ENCODE measurements around the gene CDC42EP5.
A peak's percentile ranks its signal among the peaks of the same experiment; 100 is the strongest.
"Not testable (repeated sequence)": the region's sequence is repeated elsewhere in the genome, so short reads cannot be mapped to it uniquely, and the experiment has no call there.

Gene CDC42EP5

GRCh38 chr19:54473071-54473891 is at the start of gene CDC42EP5:
Gene CDC42EP5 (minus strand): TSS chr19:54473296. CDS start chr19:54465547, 7,749 bp downstream.
- in situ Hi-C loops (cut with HindIII; ENCODE audit: low pct_unique_long_range_greater_than_20kb, low sequenced_read_pairs), result no loop called here
- TF ChIP-seq JUND (IDR thresholded peaks at IDR 0.05; ENCODE audit: low read depth), result no peak
- DNase-seq (ENCODE audit: low read depth in 1 of 2, low spot score in 1 of 2), result no peak

- DNase-seq (ENCODE audit: low read depth in 1 of 2, low spot score in 1 of 2), result no peak
- in situ Hi-C loops (cut with HindIII; ENCODE audit: low pct_unique_long_range_greater_than_20kb, low sequenced_read_pairs), result no loop called here
- TF ChIP-seq JUND (IDR thresholded peaks at IDR 0.05; ENCODE audit: low read depth), result no peak
Observed at GRCh38 chr19:54521860-54522513, 48.9 kb upstream of the CDC42EP5 start.

- TF ChIP-seq JUND (IDR thresholded peaks at IDR 0.05; ENCODE audit: low read depth), result no peak
- in situ Hi-C loops (cut with HindIII; ENCODE audit: low pct_unique_long_range_greater_than_20kb, low sequenced_read_pairs), result no loop called here
- no peak for DNase-seq (ENCODE audit: low read depth in 1 of 2, low spot score in 1 of 2)
Observed at GRCh38 chr19:54521022-54521859, 48.1 kb upstream of the CDC42EP5 start.

GRCh38 chr19:54518844-54519243 is 45.7 kb upstream of the CDC42EP5 start:
- in situ Hi-C loops (cut with HindIII; ENCODE audit: low pct_unique_long_range_greater_than_20kb, low sequenced_read_pairs), result no loop called here
- DNase-seq (ENCODE audit: low read depth in 1 of 2, low spot score in 1 of 2), result no peak
- TF ChIP-seq JUND (IDR thresholded peaks at IDR 0.05; ENCODE audit: low read depth), result no peak

- TF ChIP-seq JUND (IDR thresholded peaks at IDR 0.05; ENCODE audit: low read depth), result no peak
- DNase-seq (ENCODE audit: low read depth in 1 of 2, low spot score in 1 of 2), result peak; percentile 56 to 80
- in situ Hi-C loops (cut with HindIII; ENCODE audit: low pct_unique_long_range_greater_than_20kb, low sequenced_read_pairs), result no loop called here
Observed at GRCh38 chr19:54517483-54517882, 44.4 kb upstream of the CDC42EP5 start.

- TF ChIP-seq JUND (IDR thresholded peaks at IDR 0.05; ENCODE audit: low read depth), result no peak
- DNase-seq (ENCODE audit: low read depth in 1 of 2, low spot score in 1 of 2), result no peak
- in situ Hi-C loops (cut with HindIII; ENCODE audit: low pct_unique_long_range_greater_than_20kb, low sequenced_read_pairs), result no loop called here
Observed at GRCh38 chr19:54515156-54515555, 42.1 kb upstream of the CDC42EP5 start.

GRCh38 chr19:54509200-54509940 is 36.3 kb upstream of the CDC42EP5 start:
- in situ Hi-C loops (cut with HindIII; ENCODE audit: low pct_unique_long_range_greater_than_20kb, low sequenced_read_pairs), result not testable (repeated sequence)

GRCh38 chr19:54508487-54508886 is 35.4 kb upstream of the CDC42EP5 start:
- in situ Hi-C loops (cut with HindIII; ENCODE audit: low pct_unique_long_range_greater_than_20kb, low sequenced_read_pairs), result not testable (repeated sequence)

More at GRCh38 chr19:54509200-54509940, 36.3 kb upstream of the CDC42EP5 start:
- DNase-seq (ENCODE audit: low read depth in 1 of 2, low spot score in 1 of 2), result not testable (repeated sequence)

GRCh38 chr19:54507824-54508223 is 34.7 kb upstream of the CDC42EP5 start:
- TF ChIP-seq JUND (IDR thresholded peaks at IDR 0.05; ENCODE audit: low read depth), result no peak
- in situ Hi-C loops (cut with HindIII; ENCODE audit: low pct_unique_long_range_greater_than_20kb, low sequenced_read_pairs), result no loop called here
- no peak for DNase-seq (ENCODE audit: low read depth in 1 of 2, low spot score in 1 of 2)

More at GRCh38 chr19:54508487-54508886, 35.4 kb upstream of the CDC42EP5 start:
- not testable (repeated sequence) for DNase-seq (ENCODE audit: low read depth in 1 of 2, low spot score in 1 of 2)

- in situ Hi-C loops (cut with HindIII; ENCODE audit: low pct_unique_long_range_greater_than_20kb, low sequenced_read_pairs); DNase-seq (ENCODE audit: low read depth in 1 of 2, low spot score in 1 of 2): not testable (repeated sequence)
Observed at GRCh38 chr19:54507038-54507717, 34.1 kb upstream of the CDC42EP5 start.

GRCh38 chr19:54506079-54506478 is 33.0 kb upstream of the CDC42EP5 start:
- no peak for TF ChIP-seq JUND (IDR thresholded peaks at IDR 0.05; ENCODE audit: low read depth)
- in situ Hi-C loops (cut with HindIII; ENCODE audit: low pct_unique_long_range_greater_than_20kb, low sequenced_read_pairs), result no loop called here
- DNase-seq (ENCODE audit: low read depth in 1 of 2, low spot score in 1 of 2), result no peak

- in situ Hi-C loops (cut with HindIII; ENCODE audit: low pct_unique_long_range_greater_than_20kb, low sequenced_read_pairs); DNase-seq (ENCODE audit: low read depth in 1 of 2, low spot score in 1 of 2): not testable (repeated sequence)
Observed at GRCh38 chr19:54505542-54505941, 32.4 kb upstream of the CDC42EP5 start.

Measured in T47D (cell line).